Motor neuron (in vitro differentiated cells): ENCODE results near the gene ADGRB3. TPM values are rescaled to one million over a fixed set of nuclear protein-coding genes. Genes with fewer than 3 reads are reported as not detected.
"Not testable (repeated sequence)": the region's sequence is repeated elsewhere in the genome, so short reads cannot be mapped to it uniquely, and the experiment has no call there.

Source experiments
- ATAC-seq, 8 experiments: fragments of 200-7000 bp; cut with Tn5 transposase; replicated peaks in 6 of 8; 2 replicates each; pipeline ENCODE4 v1.8.0; 2021; ENCODE audit warnings: mild to moderate bottlenecking in 8 of 8, moderate library complexity in 8 of 8
- H3K27ac ChIP-seq, 2 donors: fragments of 250-450 bp; sonication (Bioruptor Pico); 2 replicates each; pipeline ENCODE4 v1.9.0; 2021; ENCODE audit warnings: antibody characterized with exemption in 2 of 2, mild to moderate bottlenecking in 2 of 2, moderate library complexity in 1 of 2
- H3K4me1 ChIP-seq, 2 donors: fragments of 250-450 bp; sonication (Bioruptor Pico); replicated peaks in 1 of 2; 2 replicates each; pipeline ENCODE4 v1.6.1; 2021; ENCODE audit warnings: antibody characterized with exemption in 2 of 2, mild to moderate bottlenecking in 2 of 2, moderate library complexity in 1 of 2
- H3K4me3 ChIP-seq, 5 donors: fragments of 250-450 bp; sonication (Bioruptor Pico); 2 replicates each; pipeline ENCODE4 v1.9.0; 2021; ENCODE audit warnings: antibody characterized with exemption in 5 of 5, mild to moderate bottlenecking in 5 of 5, moderate library complexity in 4 of 5
- WGBS, 10 experiments: fragments of 450-650 bp; shearing (Covaris generic); methylation state at CpG; one replicate each; pipeline ENCODE4 v1.0.0; 2022; 5-methylcytosine and 5-hydroxymethylcytosine counted together
- in situ Hi-C, 9 experiments: fragments of 400-800 bp; cut with MboI; loops; one replicate each; pipeline ENCODE4 v1.15.0; 2021; ENCODE audit warnings: low sequenced_read_pairs in 9 of 9, low pct_unique_long_range_greater_than_20kb in 2 of 9; ENCODE audit not compliant: unreplicated experiment in 9 of 9
- total RNA-seq, 8 experiments: library from RNA; unstranded; fragments of 300-600 nt; gene quantifications; 2 replicates each; pipeline versions ENCODE4 v1.2.3 to v1.2.4, GENCODE V29; 2022

ADGRB3 gene
- total RNA-seq, 8 experiments from 2014 or later: 0.05 to 48.0 (median 24.2) TPM

DNA sequence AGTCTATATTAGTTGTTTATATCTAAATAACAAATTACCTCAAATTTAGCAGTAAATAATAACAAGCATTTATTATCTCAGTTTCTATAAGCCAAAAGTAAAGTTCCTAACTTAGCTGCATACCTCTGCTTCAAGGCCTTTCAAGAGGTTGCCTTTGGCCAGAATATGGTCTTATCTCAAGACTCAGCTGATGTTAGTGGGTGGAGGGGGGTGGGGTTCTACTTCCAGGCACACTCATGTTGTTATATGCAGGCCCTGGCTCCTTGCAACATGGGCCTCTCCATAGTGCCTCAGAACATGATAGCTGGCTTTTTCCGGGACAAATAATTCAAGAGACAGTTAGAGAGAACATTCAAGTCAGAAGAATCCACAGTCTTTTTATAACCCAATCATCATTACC, 266.0 kb downstream of the ADGRB3 start:
- ATAC-seq: peak in 1 of 8 experiments; percentile 42
- in situ Hi-C loops: no loop called here
- Histone ChIP-seq H3K4me3 (no peak overlapping the region), H3K27ac (no peak overlapping the region), H3K4me1 (no peaks in the 10 kb centered on the region)
- 80 to 100% (median 95%) methylated on average over 1 of the region's 1 CpG; no CpG with 5 or more reads in 6 of the 10 experiments for WGBS, 10 experiments

DNA sequence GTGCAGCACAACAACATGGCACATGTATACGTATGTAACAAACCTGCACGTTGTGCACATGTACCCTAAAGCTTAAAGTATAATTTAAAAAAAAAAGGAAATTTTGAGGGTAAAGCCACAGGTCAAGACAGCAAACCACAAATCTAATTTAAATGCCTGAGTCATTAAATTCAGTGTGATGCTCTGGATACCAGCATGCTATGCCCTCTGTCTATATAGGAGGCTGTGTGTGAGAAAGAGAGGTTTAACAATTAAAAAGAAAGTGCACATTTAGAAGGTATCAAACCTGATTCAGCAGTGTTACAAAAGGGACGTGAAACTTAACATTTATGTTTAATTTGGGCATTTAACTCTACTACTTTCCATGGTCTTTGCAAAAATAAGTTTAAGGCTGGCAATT, 276.3 kb downstream of the ADGRB3 start:
- no peak overlapping the region for H3K4me3 ChIP-seq
- 0 to 100% (median 88%) methylated on average over 1 to 3 of the region's 3 CpGs for WGBS, 10 experiments
- in situ Hi-C loops: no loop called here
- H3K27ac ChIP-seq: no peak overlapping the region
- no peaks in the 10 kb centered on the region for H3K4me1 ChIP-seq
- no peak for ATAC-seq

DNA sequence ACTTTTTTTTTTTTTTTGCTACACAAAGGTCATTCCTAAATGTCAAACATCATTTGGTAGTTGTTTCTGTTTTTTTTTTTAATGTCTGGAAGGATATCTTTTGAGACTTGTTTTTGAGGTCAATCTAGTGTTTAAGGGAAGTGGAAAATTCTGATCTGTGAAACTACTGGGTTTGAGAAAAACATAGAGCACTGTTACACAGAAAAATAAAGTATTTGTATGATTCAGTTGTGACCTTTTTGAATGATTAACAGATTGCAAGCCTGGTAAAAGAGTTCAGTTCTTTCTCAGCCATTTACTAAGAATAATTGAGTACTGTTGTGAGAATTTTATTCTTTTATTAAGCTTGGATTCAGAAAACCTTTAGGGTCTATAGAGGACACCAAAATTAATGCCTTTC, 276.7 kb downstream of the ADGRB3 start:
- Histone ChIP-seq H3K4me1 (no peaks in the 10 kb centered on the region), H3K27ac (no peak overlapping the region), H3K4me3 (no peak overlapping the region)
- ATAC-seq: no peak
- in situ Hi-C loops: no loop called here

DNA sequence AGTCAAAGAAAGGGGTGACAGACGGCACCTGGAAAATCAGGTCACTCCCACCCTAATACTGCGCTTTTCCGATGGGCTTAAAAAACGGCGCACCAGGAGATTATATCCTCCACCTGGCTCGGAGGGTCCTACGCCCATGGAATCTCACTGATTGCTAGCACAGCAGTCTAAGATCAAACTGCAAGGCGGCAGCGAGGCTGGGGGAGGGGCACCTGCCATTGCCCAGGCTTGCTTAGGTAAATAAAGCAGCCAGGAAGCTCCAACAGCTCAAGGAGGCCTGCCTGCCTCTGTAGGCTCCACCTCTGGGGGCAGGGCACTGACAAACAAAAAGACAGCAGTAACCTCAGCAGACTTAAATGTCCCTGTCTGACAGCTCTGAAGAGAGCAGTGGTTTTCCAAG, 277.7 kb downstream of the ADGRB3 start:
- H3K27ac ChIP-seq, in situ Hi-C loops, H3K4me1 ChIP-seq, H3K4me3 ChIP-seq, ATAC-seq: not testable (repeated sequence)
- 100% methylated on average over 4 of the region's 9 CpGs; no CpG with 5 or more reads in 9 of the 10 experiments for WGBS, 10 experiments

DNA sequence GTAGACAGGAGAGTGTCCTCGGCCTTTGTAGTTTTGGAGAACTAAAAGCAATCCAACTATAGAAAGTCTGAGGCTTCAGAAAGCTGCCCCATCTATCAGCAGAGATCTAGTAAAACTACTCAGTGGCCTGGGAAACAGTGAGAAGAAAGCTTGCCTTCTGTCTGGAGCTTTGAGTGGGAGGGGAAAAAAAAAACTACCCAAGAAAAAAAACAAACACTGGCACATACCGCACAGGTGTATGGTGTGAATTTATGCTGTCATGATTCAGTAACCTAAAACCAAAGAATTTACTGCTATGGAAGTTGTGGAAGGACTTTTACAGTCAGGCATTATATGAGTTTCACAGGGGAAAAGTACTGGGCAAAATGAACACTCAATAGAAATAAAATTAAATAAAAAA, 280.5 kb downstream of the ADGRB3 start:
- ATAC-seq: no peak
- no peak overlapping the region for H3K27ac ChIP-seq
- no peak overlapping the region for H3K4me3 ChIP-seq
- in situ Hi-C loops: no loop called here
- peaks cover 0 to 3% of the 10 kb centered on the region in 2 donors for H3K4me1 ChIP-seq
- 0 to 100% (median 90%) methylated on average over 1 to 2 of the region's 2 CpGs for WGBS, 10 experiments

DNA sequence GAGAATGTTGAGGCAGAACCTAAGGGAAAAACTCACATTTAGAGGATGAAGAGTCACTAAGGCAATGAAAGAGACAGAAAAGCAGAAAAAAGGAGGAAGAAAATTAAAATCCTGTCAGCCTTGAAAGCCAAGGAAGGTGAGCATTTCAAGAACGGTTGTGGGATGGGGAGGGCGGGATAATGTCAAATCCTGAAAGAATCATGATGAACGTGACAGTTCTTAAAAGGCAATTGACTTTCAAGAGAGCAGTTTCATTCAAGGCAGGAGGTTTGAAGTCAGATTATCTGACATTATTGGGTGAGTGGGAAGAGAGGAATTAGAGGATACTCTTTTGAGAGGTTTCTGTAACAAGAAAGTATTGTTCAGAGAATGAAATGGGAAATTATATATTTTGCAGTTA, 284.5 kb downstream of the ADGRB3 start:
- 17 to 76% (median 57%) methylated on average over 1 to 3 of the region's 3 CpGs; no CpG with 5 or more reads in 1 of the 10 experiments for WGBS, 10 experiments
- in situ Hi-C loops: no loop called here
- no peak for ATAC-seq
- no peak overlapping the region for H3K27ac ChIP-seq
- H3K4me3 ChIP-seq: no peak overlapping the region
- H3K4me1 ChIP-seq: peaks cover 0 to 3% of the 10 kb centered on the region in 2 donors

DNA sequence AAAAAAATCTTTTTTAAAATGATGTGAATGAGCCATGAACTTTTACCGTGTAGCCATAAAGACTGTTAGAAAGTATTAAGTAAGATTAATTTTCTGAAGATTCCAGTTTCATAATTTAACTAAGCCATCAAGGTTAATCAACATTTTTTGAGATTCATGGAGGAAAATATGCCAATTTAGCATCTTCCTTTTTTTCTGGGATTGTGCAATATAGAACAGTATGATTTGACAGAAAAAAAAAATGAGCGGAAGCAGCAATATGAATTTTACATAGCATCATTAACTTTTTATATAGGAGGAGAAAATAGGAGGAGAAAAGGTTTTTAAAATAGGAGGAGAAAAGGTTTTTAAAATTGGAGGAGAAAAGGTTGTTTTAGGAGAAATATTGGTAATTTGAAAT, 306.3 kb downstream of the ADGRB3 start:
- Histone ChIP-seq H3K4me1 (no peaks in the 10 kb centered on the region), H3K4me3 (no peak overlapping the region), H3K27ac (no peak overlapping the region)
- no peak for ATAC-seq
- 54 to 100% (median 92%) methylated on average over 1 to 2 of the region's 2 CpGs for WGBS, 10 experiments
- in situ Hi-C loops: no loop called here

DNA sequence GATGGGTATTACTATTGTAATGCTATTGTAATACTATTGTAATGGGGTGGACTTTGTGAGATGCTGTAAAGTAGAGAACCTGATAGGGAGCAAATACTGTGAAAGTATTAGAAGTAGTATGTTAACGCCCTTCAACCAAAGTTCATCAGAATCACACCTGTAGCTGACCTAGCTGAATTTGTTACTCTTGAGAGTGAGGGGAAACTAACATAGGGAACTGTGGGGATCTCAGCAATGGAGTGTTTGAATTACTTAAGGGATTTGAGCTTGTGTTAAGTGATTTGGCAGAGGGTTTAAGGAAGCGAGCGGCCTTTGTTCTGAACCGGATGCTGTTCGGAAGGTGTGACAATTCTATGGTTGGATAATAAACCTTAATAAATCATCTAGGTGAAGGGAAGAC, 312.6 kb downstream of the ADGRB3 start:
- Histone ChIP-seq H3K4me3 (no peak overlapping the region), H3K4me1 (no peaks in the 10 kb centered on the region), H3K27ac (no peak overlapping the region)
- in situ Hi-C loops: no loop called here
- 40 to 100% (median 87%) methylated on average over 1 to 5 of the region's 5 CpGs; no CpG with 5 or more reads in 1 of the 10 experiments for WGBS, 10 experiments
- no peak for ATAC-seq

DNA sequence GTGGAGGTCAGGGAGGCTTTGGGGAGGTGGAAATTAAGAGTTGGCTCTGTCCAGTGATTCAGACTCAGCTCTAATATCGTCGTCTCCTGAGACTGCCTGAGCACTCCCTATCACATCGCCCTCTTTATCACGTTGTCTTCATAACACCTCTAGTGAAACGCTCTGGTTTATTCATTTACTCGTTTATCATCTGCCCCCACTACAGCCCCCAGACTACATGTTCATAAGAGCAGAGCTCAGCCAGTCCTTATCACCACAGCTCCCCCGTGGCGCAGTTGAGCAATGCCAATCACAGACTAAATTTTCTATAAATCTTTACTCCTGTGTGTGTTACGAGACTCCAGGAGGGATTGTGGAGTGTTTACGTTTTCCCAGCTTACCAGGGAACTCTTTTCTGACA, 316.2 kb downstream of the ADGRB3 start:
- in situ Hi-C loops: loop anchor here in 2 of 9 experiments (25.0 kb wide), 1 partner anchor 314 kb away; the partner anchor contains the start of gene ADGRB3 (in 2 of the 2)
- peak in 3 of 8 experiments; percentile 21 to 47 (median 41) for ATAC-seq
- 21 to 100% (median 90%) methylated on average over 1 to 10 of the region's 10 CpGs; no CpG with 5 or more reads in 2 of the 10 experiments for WGBS, 10 experiments
- H3K4me3 ChIP-seq: no peak overlapping the region
- H3K4me1 ChIP-seq: no peaks in the 10 kb centered on the region
- no peak overlapping the region for H3K27ac ChIP-seq

DNA sequence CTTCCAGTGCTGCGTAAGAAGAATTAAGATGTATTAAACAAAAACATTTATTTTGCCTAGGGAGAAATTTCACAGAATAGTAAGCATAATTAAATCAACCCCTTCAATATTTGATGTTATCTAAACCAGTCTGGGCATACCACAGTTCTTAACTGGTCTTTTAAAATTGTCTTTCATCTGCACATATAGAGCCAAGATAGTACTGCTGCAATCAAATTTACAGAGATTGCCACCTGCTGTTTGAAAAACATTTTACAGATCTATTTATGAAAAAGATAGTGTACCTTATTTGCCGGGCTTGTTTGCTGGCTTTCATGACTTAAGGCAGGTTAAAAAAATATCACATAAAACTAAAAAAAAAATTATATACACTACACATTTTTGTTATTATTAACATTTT, 323.2 kb downstream of the ADGRB3 start:
- in situ Hi-C loops: loop anchor here in 2 of 9 experiments (25.0 kb wide), 1 partner anchor 321 kb away; the partner anchor contains the start of gene ADGRB3 (in 2 of the 2)
- peak in 2 of 8 experiments; percentile 23 to 63 for ATAC-seq
- WGBS, 10 experiments: 10 to 100% (median 93%) methylated on average over 1 to 2 of the region's 2 CpGs
- Histone ChIP-seq H3K27ac (no peak overlapping the region), H3K4me1 (no peaks in the 10 kb centered on the region), H3K4me3 (no peak overlapping the region)

DNA sequence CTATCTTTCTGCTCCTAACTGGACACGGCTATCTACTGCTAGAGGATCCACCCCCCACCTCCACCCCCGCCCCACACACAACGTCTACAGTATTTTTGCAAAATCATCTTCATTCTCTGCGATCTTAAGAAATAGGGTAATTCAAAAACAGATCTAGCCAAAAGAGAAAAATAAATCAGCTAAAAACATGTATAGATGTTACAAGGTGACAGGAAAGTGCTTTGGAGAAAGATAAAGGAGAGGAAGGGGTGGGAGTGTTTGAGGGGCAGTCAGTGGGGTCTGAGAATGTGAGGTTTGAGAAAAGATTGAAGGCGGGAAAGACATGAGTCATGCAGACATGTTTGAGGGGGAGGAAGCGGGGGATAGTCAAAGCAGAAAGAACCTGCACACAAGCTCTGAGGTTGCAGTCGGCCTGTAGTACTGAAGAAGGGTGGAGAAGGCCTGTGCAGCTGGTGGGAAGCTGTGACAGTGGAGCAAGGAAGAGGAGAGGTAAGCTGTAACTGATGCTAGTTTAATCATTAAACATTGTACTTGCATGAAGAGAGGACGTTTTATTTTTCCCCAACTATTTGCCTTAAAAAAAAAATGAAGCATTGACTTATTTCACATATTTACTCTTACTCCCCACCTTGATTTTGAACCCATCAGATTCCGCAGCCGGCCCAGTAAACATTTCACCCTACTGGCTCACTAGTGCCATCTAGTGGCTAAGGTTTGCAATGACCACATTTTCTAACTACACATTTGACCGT, 332.6 kb downstream of the ADGRB3 start:
- H3K4me1 ChIP-seq: peaks cover 4 to 5% of the 10 kb centered on the region in 2 donors
- peak; percentile 23 to 72 (median 56) for ATAC-seq
- H3K27ac ChIP-seq: no peak overlapping the region
- H3K4me3 ChIP-seq: no peak overlapping the region
- WGBS, 10 experiments: 0 to 85% (median 48%) methylated on average over 1 to 9 of the region's 11 CpGs
- in situ Hi-C loops: loop anchor here in 2 of 9 experiments (25.0 kb wide), 1 partner anchor 330 kb away; the partner anchor contains the start of gene ADGRB3 (in 2 of the 2)

DNA sequence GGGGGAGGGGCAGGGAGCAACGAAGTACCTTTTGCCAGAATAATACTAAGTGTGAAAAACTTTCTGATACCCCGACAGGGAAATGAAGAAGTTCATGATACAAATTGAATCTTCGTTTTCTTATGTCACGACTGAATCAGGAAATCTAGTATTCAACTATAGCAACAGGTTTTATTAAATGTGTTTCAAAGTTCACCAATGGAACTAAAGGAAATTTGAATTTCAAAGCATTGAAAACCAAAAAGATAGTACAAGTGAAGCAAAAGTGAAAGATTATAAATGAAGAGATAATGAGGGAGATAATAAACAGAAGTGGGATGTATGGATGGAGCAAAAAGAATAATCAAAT, 333.2 kb downstream of the ADGRB3 start:
- ATAC-seq: no peak
- in situ Hi-C loops: loop anchor here in 2 of 9 experiments (25.0 kb wide), 1 partner anchor 331 kb away; the partner anchor contains the start of gene ADGRB3 (in 2 of the 2)
- Histone ChIP-seq H3K4me1 (peaks cover 4 to 5% of the 10 kb centered on the region in 2 donors), H3K27ac (no peak overlapping the region), H3K4me3 (no peak overlapping the region)
- WGBS, 10 experiments: 0 to 38% (median 16%) methylated on average over 1 to 4 of the region's 4 CpGs

DNA sequence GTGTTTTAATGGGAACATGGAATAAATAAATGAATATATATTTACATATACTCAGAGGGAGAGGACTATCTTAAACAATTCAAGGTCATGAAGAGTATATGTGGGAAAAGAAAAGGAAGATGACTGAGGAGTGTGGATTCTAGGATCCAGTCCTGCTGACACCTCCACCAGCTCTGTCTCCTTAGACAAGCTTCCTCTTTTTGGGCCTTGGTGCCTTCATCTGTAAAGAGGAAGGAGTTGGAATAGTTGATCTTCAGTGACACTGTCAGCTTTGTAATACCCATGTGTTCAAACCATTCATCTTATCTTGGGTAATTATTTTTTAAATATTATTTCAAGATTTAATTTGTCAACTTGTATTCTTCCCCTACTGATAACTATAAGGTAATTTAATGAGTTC, 338.0 kb downstream of the ADGRB3 start:
- Histone ChIP-seq H3K27ac (no peak overlapping the region), H3K4me3 (no peak overlapping the region), H3K4me1 (peaks cover 3% of the 10 kb centered on the region in 2 donors)
- no peak for ATAC-seq
- in situ Hi-C loops: loop anchor here in 2 of 9 experiments (25.0 kb wide), 1 partner anchor 336 kb away; the partner anchor contains the start of gene ADGRB3 (in 2 of the 2)

DNA sequence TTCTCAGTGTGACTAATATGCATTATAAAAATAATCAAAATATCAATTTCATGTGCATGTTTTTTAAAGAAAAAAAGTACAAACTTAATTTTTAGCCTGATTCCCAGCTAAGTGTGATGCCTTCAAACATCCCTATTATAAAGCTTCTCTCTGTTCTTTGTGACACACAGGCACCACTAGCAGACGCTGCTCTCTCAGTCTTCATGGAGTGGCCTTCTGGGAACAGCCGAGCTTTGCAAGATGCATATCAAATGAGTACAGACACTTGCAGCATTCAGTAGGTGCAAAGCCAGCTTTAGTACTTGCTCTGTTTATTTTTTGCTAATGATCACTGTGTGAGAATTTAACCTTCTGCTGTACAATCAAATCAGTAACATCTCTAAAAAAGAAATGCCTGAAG, 340.0 kb downstream of the ADGRB3 start:
- no peak overlapping the region for H3K27ac ChIP-seq
- H3K4me1 ChIP-seq: peaks cover 3% of the 10 kb centered on the region in 2 donors
- ATAC-seq: peak; percentile 85 to 99 (median 92)
- WGBS, 10 experiments: 0 to 29% (median 8%) methylated on average over 1 to 2 of the region's 2 CpGs; no CpG with 5 or more reads in 1 of the 10 experiments
- in situ Hi-C loops: no loop called here
- no peak overlapping the region for H3K4me3 ChIP-seq
